Measurements from ENCODE around the gene CTNND2. TPM values are rescaled to one million over a fixed set of nuclear protein-coding genes. Genes with fewer than 3 reads are reported as not detected.

CTNND2 gene
- total and polyA plus RNA-seq, 4 donors = 0.03 to 1.0 (median 0.27) TPM

- H3K9me3 ChIP-seq (ENCODE audit: control insufficient read depth, low read length) = no peaks in the 10 kb centered on the region
- WGBS, 2 donors = 90% methylated on average over 2 of the region's 2 CpGs
- DNase-seq (no peak), ATAC-seq (ENCODE audit: low FRiP score) (no peak)
- H3K27ac ChIP-seq (ENCODE audit: low read depth in 1 of 2, low read length in 2 of 2) = no peak overlapping the region
- intact Hi-C loops (cut with DNase I) = no loop called here
- H3K4me1 ChIP-seq (ENCODE audit: control insufficient read depth in 1 of 2, insufficient read depth in 2 of 2, low read length in 2 of 2) = no peaks in the 10 kb centered on the region
- H3K4me3 ChIP-seq (ENCODE audit: low read length in 2 of 2) = no peak overlapping the region
- no peaks in the 10 kb centered on the region for H3K27me3 ChIP-seq (ENCODE audit: control insufficient read depth in 1 of 2, insufficient read depth in 2 of 2, low read length in 1 of 2)
- no peaks in the 10 kb centered on the region for H3K36me3 ChIP-seq (ENCODE audit: control insufficient read depth in 1 of 2, insufficient read depth in 2 of 2, low read length in 1 of 2)
Measured at GRCh38 chr5:11563822-11564221, 340.4 kb downstream of the CTNND2 start.

- ATAC-seq (ENCODE audit: low FRiP score) (no peak), DNase-seq (no peak)
- H3K27ac ChIP-seq (ENCODE audit: low read depth in 1 of 2, low read length in 2 of 2) = no peak overlapping the region
- H3K9me3 ChIP-seq (ENCODE audit: control insufficient read depth, low read length) = no peaks in the 10 kb centered on the region
- H3K36me3 ChIP-seq (ENCODE audit: control insufficient read depth in 1 of 2, insufficient read depth in 2 of 2, low read length in 1 of 2) = no peaks in the 10 kb centered on the region
- 79 to 88% methylated on average over 4 of the region's 4 CpGs for WGBS, 2 donors
- no peak overlapping the region for H3K4me3 ChIP-seq (ENCODE audit: low read length in 2 of 2)
- intact Hi-C loops (cut with DNase I) = no loop called here
- H3K4me1 ChIP-seq (ENCODE audit: control insufficient read depth in 1 of 2, insufficient read depth in 2 of 2, low read length in 2 of 2) = no peaks in the 10 kb centered on the region
- H3K27me3 ChIP-seq (ENCODE audit: control insufficient read depth in 1 of 2, insufficient read depth in 2 of 2, low read length in 1 of 2) = no peaks in the 10 kb centered on the region
Measured at GRCh38 chr5:11560915-11561697, 343.1 kb downstream of the CTNND2 start.

GRCh38 chr5:11557063-11557462 is 347.2 kb downstream of the CTNND2 start:
- intact Hi-C loops (cut with DNase I) = no loop called here
- ATAC-seq (ENCODE audit: low FRiP score) (no peak), DNase-seq (no peak)
- no peaks in the 10 kb centered on the region for H3K36me3 ChIP-seq (ENCODE audit: control insufficient read depth in 1 of 2, insufficient read depth in 2 of 2, low read length in 1 of 2)
- no peaks in the 10 kb centered on the region for H3K4me1 ChIP-seq (ENCODE audit: control insufficient read depth in 1 of 2, insufficient read depth in 2 of 2, low read length in 2 of 2)
- H3K9me3 ChIP-seq (ENCODE audit: control insufficient read depth, low read length) = no peaks in the 10 kb centered on the region
- H3K4me3 ChIP-seq (ENCODE audit: low read length in 2 of 2) = no peak overlapping the region
- 68 to 69% methylated on average over 3 of the region's 3 CpGs for WGBS, 2 donors
- no peak overlapping the region for H3K27ac ChIP-seq (ENCODE audit: low read depth in 1 of 2, low read length in 2 of 2)
- no peaks in the 10 kb centered on the region for H3K27me3 ChIP-seq (ENCODE audit: control insufficient read depth in 1 of 2, insufficient read depth in 2 of 2, low read length in 1 of 2)

- intact Hi-C loops (cut with DNase I) = no loop called here
- 74 to 83% methylated on average over 4 of the region's 4 CpGs for WGBS, 2 donors
- no peaks in the 10 kb centered on the region for H3K27me3 ChIP-seq (ENCODE audit: control insufficient read depth in 1 of 2, insufficient read depth in 2 of 2, low read length in 1 of 2)
Measured at GRCh38 chr5:11555171-11555570, 349.1 kb downstream of the CTNND2 start.

GRCh38 chr5:11547730-11548129 is 356.5 kb downstream of the CTNND2 start:
- Histone ChIP-seq H3K36me3 (ENCODE audit: control insufficient read depth in 1 of 2, insufficient read depth in 2 of 2, low read length in 1 of 2) (no peaks in the 10 kb centered on the region), H3K4me3 (ENCODE audit: low read length in 2 of 2) (no peak overlapping the region), H3K27ac (ENCODE audit: low read depth in 1 of 2, low read length in 2 of 2) (no peak overlapping the region), H3K27me3 (ENCODE audit: control insufficient read depth in 1 of 2, insufficient read depth in 2 of 2, low read length in 1 of 2) (no peaks in the 10 kb centered on the region), H3K4me1 (ENCODE audit: control insufficient read depth in 1 of 2, insufficient read depth in 2 of 2, low read length in 2 of 2) (no peaks in the 10 kb centered on the region), H3K9me3 (ENCODE audit: control insufficient read depth, low read length) (no peaks in the 10 kb centered on the region)
- DNase-seq (no peak), ATAC-seq (ENCODE audit: low FRiP score) (no peak)
- intact Hi-C loops (cut with DNase I) = no loop called here
- WGBS, 2 donors = 76 to 83% methylated on average over 5 of the region's 5 CpGs

More at GRCh38 chr5:11555171-11555570, 349.1 kb downstream of the CTNND2 start:
- ATAC-seq (ENCODE audit: low FRiP score) (no peak), DNase-seq (no peak)
- Histone ChIP-seq H3K36me3 (ENCODE audit: control insufficient read depth in 1 of 2, insufficient read depth in 2 of 2, low read length in 1 of 2) (no peaks in the 10 kb centered on the region), H3K27ac (ENCODE audit: low read depth in 1 of 2, low read length in 2 of 2) (no peak overlapping the region), H3K4me3 (ENCODE audit: low read length in 2 of 2) (no peak overlapping the region), H3K9me3 (ENCODE audit: control insufficient read depth, low read length) (no peaks in the 10 kb centered on the region), H3K4me1 (ENCODE audit: control insufficient read depth in 1 of 2, insufficient read depth in 2 of 2, low read length in 2 of 2) (no peaks in the 10 kb centered on the region)

- DNase-seq (no peak), ATAC-seq (ENCODE audit: low FRiP score) (no peak)
- whole genome bisulfite sequencing, 2 donors = 95 to 96% methylated on average over 5 of the region's 5 CpGs
- no peak overlapping the region for H3K27ac ChIP-seq (ENCODE audit: low read depth in 1 of 2, low read length in 2 of 2)
- H3K4me3 ChIP-seq (ENCODE audit: low read length in 2 of 2) = no peak overlapping the region
- no peaks in the 10 kb centered on the region for H3K27me3 ChIP-seq (ENCODE audit: control insufficient read depth in 1 of 2, insufficient read depth in 2 of 2, low read length in 1 of 2)
- no peaks in the 10 kb centered on the region for H3K9me3 ChIP-seq (ENCODE audit: control insufficient read depth, low read length)
- no peaks in the 10 kb centered on the region for H3K4me1 ChIP-seq (ENCODE audit: control insufficient read depth in 1 of 2, insufficient read depth in 2 of 2, low read length in 2 of 2)
- intact Hi-C loops (cut with DNase I) = no loop called here
- H3K36me3 ChIP-seq (ENCODE audit: control insufficient read depth in 1 of 2, insufficient read depth in 2 of 2, low read length in 1 of 2) = no peaks in the 10 kb centered on the region
Measured at GRCh38 chr5:11547140-11547539, 357.1 kb downstream of the CTNND2 start.

GRCh38 chr5:11540112-11540511 is 364.1 kb downstream of the CTNND2 start:
- H3K9me3 ChIP-seq (ENCODE audit: control insufficient read depth, low read length) = no peaks in the 10 kb centered on the region
- H3K4me1 ChIP-seq (ENCODE audit: control insufficient read depth in 1 of 2, insufficient read depth in 2 of 2, low read length in 2 of 2) = no peaks in the 10 kb centered on the region
- H3K4me3 ChIP-seq (ENCODE audit: low read length in 2 of 2) = no peak overlapping the region
- intact Hi-C loops (cut with DNase I) = no loop called here
- ATAC-seq (ENCODE audit: low FRiP score) (no peak), DNase-seq (no peak)
- H3K27ac ChIP-seq (ENCODE audit: low read depth in 1 of 2, low read length in 2 of 2) = no peak overlapping the region
- no peaks in the 10 kb centered on the region for H3K27me3 ChIP-seq (ENCODE audit: control insufficient read depth in 1 of 2, insufficient read depth in 2 of 2, low read length in 1 of 2)
- WGBS, 2 donors = 84 to 85% methylated on average over 5 of the region's 5 CpGs
- H3K36me3 ChIP-seq (ENCODE audit: control insufficient read depth in 1 of 2, insufficient read depth in 2 of 2, low read length in 1 of 2) = no peaks in the 10 kb centered on the region

GRCh38 chr5:11531811-11532555 is 372.3 kb downstream of the CTNND2 start:
- intact Hi-C loops (cut with DNase I) = no loop called here
- Histone ChIP-seq H3K4me3 (ENCODE audit: low read length in 2 of 2) (no peak overlapping the region), H3K27me3 (ENCODE audit: control insufficient read depth in 1 of 2, insufficient read depth in 2 of 2, low read length in 1 of 2) (no peaks in the 10 kb centered on the region), H3K27ac (ENCODE audit: low read depth in 1 of 2, low read length in 2 of 2) (no peak overlapping the region), H3K4me1 (ENCODE audit: control insufficient read depth in 1 of 2, insufficient read depth in 2 of 2, low read length in 2 of 2) (no peaks in the 10 kb centered on the region), H3K36me3 (ENCODE audit: control insufficient read depth in 1 of 2, insufficient read depth in 2 of 2, low read length in 1 of 2) (no peaks in the 10 kb centered on the region), H3K9me3 (ENCODE audit: control insufficient read depth, low read length) (no peaks in the 10 kb centered on the region)
- 60% methylated on average over 4 of the region's 4 CpGs for WGBS, 2 donors
- no peak for DNase-seq
- no peak for ATAC-seq (ENCODE audit: low FRiP score)

- Histone ChIP-seq H3K9me3 (ENCODE audit: control insufficient read depth, low read length) (no peaks in the 10 kb centered on the region), H3K4me1 (ENCODE audit: control insufficient read depth in 1 of 2, insufficient read depth in 2 of 2, low read length in 2 of 2) (no peaks in the 10 kb centered on the region), H3K36me3 (ENCODE audit: control insufficient read depth in 1 of 2, insufficient read depth in 2 of 2, low read length in 1 of 2) (no peaks in the 10 kb centered on the region), H3K27ac (ENCODE audit: low read depth in 1 of 2, low read length in 2 of 2) (no peak overlapping the region), H3K27me3 (ENCODE audit: control insufficient read depth in 1 of 2, insufficient read depth in 2 of 2, low read length in 1 of 2) (no peaks in the 10 kb centered on the region), H3K4me3 (ENCODE audit: low read length in 2 of 2) (no peak overlapping the region)
- intact Hi-C loops (cut with DNase I) = no loop called here
- DNase-seq = no peak
- 71 to 79% methylated on average over 7 of the region's 7 CpGs for WGBS, 2 donors
- ATAC-seq (ENCODE audit: low FRiP score) = no peak
Measured at GRCh38 chr5:11528720-11529119, 375.5 kb downstream of the CTNND2 start.
